Upper lobe of left lung (tissue), 4 donors: ENCODE measurements around the gene GRIK1.

Source experiments
- POLR2A ChIP-seq, 4 donors: fragments of 450-650 bp; IDR thresholded peaks; one replicate each; pipeline ENCODE4 v1.5.1; 2016 to 2017; ENCODE audit warnings: antibody characterized with exemption in 4 of 4, mild to moderate bottlenecking in 2 of 4
- POLR2AphosphoS5 ChIP-seq, 2 donors: sonication (generic); formaldehyde crosslinking; IDR thresholded peaks; one replicate each; pipeline ENCODE4 v1.5.1; 2017; ENCODE audit warnings: antibody characterized with exemption in 2 of 2
- TF ChIP-seq, protein P1 (sequence below), 6 experiments: fragments of 450-650 bp in 4 of 6; fragments of 200-600 bp in 2 of 6; sonication (generic) in 2 of 6; IDR thresholded peaks; one replicate each; pipeline ENCODE4 v1.5.1; 2016 to 2019; ENCODE audit warnings: antibody characterized with exemption in 6 of 6

- TF ChIP-seq, protein P1, sequence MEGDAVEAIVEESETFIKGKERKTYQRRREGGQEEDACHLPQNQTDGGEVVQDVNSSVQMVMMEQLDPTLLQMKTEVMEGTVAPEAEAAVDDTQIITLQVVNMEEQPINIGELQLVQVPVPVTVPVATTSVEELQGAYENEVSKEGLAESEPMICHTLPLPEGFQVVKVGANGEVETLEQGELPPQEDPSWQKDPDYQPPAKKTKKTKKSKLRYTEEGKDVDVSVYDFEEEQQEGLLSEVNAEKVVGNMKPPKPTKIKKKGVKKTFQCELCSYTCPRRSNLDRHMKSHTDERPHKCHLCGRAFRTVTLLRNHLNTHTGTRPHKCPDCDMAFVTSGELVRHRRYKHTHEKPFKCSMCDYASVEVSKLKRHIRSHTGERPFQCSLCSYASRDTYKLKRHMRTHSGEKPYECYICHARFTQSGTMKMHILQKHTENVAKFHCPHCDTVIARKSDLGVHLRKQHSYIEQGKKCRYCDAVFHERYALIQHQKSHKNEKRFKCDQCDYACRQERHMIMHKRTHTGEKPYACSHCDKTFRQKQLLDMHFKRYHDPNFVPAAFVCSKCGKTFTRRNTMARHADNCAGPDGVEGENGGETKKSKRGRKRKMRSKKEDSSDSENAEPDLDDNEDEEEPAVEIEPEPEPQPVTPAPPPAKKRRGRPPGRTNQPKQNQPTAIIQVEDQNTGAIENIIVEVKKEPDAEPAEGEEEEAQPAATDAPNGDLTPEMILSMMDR (IDR thresholded peaks at IDR 0.05): no peak
- TF ChIP-seq POLR2A (IDR thresholded peaks at IDR 0.05) (no peak), POLR2AphosphoS5 (IDR thresholded peaks at IDR 0.05) (no peak)
These were observed 214.6 kb downstream of the GRIK1 start for GRCh38 chr21:29725025-29725736.
